Stimulated activated CD8-positive, alpha-beta memory T cell treated with anti-CD3 and anti-CD28 coated beads, Interleukin-12 subunit alpha, Interleukin-12 subunit beta, amount 100 ng/mL, for 1 hour (primary cell): ENCODE results near the gene PALD1.
"Not testable (repeated sequence)": the region's sequence is repeated elsewhere in the genome, so short reads cannot be mapped to it uniquely, and the experiment has no call there.

Source experiments
- DNase-seq: peaks from one replicate; pipeline ENCODE4 v3.0.0-alpha.2; 2020; ENCODE audit warnings: low read depth

The PALD1 gene

DNA sequence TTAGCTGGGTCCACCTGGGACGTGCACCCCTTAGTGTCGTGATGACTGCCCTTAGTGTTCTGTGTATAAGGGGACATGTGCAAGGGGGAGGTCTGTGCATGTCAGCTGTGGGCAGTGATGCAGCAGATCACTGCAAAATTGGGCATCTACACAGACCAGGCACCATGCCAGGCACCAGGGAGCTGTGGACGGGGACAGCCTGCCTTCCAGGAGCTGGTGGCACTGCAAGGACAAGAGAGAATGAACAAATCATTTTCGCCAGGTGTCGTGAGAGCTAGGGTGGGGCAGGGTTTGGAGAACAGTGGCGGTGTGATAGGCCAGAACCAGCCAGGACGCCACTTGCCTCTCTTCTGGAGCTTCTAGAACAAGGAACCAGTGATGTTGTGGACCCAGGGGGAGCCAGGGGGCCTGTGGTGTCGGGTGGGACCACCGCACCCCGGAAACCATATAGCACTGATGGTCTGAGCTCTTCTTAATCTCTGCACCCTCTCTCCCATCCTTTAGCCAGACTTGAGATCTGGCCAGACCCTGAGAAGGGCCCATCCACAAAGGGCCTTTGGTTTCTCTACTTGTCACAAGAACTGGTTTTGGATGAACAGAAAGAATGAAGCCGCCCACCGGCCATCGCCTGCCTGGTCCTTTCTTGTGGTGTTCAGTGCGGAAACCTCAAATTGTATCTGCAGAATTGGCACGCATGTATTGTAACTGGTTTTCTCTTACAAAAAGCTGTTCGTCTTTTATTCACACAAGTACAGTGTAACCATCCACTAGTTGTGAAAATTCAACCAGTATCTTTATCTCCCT is 93.3 kb downstream of the PALD1 start:
- DNase-seq: no peak

DNA sequence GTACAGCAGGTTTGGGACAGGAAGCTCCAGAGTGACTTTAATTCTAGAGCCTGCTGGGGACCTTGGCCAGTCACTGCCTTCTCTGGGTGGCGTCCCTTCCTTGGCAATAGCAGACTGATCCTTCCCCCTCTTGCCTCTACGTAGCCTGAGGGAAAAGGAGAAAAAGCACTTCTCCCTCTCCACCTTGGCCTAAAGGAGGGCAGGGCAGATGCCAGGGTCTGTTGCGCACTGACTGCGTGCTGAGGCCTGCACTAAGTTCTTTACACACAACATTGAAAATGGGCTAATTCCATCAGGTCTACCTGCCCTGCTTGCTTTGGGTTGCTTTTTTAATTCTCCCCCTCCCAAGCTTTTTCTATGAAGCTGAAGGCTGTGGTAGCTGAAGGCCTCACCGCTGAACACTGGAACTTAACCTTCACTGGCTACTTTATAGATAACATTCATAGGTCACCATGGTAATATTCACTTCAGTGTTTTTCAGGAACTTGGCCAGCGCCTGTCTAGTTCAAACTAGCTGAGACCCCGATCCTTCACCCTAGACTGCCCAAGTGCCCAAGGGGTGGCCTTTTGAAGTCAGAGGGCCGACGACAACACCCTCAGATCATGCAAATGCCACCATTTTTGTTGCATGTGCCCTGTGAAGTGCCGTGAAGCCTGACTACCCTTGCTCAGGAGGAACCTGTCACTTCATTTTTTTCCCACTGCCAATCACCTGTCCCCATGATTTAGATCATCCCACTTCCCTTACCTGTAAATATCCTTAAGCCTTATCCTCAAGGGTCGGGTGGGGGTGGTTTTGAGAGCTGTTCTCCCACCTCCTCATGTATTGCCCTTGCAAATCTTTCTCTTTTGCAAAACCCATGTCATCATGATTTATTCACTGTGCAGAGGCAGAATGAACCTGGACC is 95.3 kb downstream of the PALD1 start:
- no peak for DNase-seq

DNA sequence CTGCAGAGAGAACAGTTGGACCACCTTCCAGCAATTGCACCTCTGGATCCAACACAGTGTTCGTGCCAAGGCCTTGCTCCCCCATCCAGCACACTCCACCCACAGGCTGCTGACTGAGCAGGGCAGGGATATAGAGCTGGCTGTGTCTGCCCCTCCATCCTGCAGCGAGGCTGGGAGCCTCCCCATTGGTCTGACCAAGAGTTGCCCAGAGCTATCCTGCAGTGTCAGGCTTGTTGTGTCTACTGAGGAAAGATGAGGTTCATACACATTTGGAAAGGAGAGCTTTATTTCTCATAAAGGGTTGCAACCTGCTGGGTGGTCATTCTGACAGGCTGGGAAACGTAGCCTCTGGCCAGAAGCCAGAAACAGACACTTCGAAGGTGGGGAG is 96.9 kb downstream of the PALD1 start:
- no peak for DNase-seq

DNA sequence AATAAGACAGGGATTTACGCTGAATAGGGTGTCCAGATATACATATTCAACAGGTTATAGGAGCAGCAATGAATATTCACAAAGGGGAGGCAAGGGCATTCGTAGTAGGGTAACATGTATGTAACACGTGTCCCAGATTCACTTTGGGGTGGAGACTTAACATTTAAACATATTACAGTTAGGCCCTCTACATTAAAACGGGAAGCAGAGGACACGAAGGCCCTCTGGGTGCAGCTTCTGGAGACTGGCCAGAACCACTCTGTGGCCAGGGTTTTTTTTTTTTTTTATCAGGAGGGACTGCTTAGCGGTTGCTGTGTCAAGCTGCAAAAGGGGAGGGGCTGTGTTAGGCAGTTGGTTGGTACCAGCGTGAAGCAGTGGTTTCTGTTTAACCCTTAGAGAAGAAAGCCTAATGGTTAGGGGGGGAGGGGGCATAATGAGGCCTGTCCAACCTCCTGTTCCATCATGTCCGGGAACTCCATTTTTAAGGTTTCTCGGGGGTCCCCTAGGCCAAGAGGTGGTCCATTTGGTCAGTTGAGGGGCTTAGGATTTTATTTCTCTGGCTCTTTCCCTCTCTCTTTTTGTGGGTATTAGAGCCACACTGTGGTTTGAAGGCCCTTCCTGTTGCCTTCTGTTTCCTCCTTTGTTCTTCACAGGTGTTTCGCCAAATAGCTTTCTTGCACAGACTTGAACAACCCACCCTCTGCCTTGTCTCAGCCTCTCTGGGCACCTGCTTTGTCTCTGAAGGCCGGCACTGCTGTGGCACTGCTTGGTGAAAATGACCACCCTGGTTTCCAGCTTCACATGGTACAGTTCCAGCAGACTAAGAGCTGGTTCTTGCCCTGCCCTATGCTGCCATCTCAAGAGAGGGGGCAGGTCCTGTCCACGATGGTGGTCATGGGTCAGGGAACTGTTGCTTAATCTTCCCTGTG is 97.6 kb downstream of the PALD1 start:
- DNase-seq: no peak

DNA sequence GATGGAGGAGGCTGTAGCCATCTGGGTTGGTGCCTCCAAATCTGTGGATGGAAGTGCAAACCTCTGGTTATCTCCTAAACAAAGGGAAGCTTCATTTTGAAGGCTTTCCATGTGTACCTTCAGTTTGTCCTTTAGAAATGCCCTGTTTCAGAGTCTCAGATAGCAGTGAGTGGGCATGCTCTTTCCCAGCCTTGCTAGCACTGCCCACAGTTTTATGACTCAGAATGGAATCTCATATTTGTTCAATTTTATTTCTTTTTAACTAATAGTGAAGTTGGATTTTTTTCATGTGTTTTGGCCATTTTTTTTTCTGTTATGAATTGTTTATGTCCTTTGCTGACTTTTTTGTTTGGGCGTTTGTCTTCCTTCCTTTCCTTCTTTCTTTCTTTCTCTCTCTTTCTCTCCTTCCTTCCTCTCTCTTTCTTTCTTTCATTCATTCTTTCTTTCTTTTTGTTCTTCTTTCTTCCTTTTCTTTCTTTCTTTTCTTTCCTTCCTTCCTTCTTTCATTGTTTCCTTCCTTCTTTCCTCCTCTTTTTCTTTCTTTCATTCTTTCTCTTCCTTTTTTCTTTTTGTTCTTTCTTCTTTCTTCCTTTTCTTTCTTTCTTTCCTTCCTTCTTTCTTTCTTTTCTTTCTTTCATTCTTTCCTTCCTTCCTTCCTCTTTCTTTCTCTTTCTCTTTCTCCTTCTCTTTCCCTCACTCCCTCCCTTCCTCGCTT is 98.4 kb downstream of the PALD1 start:
- no peak for DNase-seq

DNA sequence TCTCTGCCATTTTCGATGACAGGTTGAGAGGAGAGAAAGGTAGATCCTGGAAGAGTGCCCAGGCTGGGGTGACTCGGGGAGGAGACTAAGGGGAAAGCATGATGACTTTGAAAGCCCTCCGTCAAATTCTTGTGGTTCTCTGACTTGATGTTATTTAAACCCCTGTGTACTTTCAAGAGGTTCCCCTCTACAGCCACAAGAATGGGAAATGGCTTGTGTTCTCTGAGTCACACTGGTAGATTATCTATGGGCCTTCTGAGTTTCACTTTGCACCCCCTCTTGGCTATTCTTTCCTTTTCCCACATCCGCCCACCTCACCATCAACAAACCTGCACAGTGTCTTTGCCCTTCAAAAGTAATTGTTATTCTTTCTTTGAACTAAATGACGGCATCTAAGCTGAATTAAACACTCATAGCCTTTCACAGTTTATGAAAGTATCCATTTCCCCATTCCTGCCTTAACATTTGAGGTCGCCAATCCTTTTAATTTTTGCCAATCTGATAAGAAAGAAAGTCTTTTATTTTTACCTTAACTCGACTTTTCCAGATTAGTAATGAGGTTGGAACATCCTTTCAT is 99.9 kb downstream of the PALD1 start:
- peak; percentile 63 for DNase-seq

DNA sequence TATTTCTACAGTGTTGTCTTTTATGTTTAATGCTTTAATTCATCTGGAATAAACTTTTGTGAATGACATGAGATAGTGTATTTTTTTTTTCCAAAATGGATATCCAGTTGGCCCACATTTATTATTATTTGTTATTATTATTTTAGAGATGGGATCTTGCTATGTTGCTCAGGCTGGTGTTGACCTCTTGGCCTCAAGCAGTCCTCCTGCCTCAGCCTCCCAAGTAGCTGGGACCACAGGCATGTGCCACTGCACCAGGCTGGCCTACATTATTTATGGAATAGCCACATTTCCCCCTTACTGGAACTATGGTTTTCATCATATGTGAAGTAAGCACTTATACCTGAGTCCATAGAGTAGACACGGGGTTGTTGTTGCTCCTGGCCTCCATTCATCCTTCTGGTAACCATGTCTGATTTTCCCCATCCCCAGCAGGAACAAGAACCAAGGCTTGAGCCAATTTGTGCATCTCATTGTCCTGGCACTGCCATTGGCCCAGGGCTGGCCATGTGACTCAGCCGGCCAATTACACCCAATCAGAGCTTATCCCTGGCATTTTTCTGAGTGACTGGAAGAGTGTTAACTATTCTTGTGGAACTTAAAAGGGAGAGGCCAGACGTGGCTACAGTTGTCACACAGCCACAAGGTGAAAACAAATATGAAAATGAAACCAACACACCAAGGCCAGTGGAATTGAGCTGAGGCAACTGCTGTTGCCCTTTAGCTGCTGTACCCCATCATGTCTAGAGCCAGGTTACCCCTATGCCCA is 100.9 kb downstream of the PALD1 start:
- DNase-seq: no peak

DNA sequence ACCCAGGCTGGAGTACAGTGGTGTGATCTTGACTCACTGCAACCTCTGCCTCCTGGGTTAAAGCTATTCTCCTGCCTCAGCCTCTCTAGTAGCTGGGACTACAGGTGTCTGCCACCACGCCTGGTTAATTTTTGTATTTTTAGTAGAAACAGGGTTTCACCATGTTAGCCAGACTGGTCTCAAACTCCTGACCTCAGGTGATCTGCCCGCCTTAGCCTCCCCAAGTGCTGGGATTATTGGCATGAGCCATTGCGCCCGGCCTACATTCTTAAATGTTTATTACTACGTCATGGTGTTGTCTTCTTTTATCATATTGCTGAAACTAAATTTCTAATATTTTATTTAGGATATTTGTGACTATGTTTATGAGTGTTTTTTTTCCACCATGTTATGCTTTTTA is 102.6 kb downstream of the PALD1 start:
- DNase-seq: not testable (repeated sequence)

DNA sequence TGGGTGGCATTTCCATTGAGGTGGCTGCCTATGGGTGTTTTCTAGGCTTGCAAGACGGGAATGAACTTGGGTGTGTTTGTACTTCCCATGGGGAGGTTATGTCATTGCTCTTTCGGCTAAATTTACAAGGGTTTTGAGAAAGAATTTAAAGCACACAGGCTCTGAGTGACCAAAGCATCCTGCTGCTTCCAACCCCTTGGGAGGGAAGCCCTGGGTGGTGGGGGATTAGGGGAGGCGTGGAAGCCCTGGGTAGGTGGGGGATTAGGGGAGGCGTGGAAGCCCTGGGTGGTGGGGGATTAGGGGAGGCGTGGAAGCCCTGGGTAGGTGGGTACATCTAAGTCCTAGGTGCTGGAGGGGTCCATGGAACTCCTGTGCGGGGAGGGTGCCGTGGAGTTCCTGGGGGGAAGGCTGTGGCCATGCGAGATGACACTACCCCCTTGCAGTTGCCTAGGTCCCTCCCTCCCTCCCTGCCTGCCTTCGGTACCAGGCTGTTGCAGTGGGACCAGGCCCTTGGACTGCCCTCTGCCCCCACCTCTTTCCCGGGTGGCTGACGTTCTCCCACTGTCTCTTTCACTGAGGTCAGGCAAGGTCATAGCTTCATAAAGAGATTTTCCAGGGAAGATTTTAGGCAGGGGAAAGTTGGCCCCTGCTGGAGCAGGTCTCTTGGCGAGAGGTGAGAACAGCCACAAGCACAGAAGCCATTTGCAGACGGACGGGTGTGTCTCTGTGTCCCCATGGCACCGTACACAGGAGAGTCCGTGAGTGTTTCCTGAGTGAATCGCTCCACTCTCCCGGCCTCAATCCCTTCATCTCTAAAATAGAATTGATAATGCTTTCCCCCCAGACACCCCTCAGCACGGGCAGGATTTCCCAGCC is 104.5 kb downstream of the PALD1 start:
- DNase-seq: no peak

DNA sequence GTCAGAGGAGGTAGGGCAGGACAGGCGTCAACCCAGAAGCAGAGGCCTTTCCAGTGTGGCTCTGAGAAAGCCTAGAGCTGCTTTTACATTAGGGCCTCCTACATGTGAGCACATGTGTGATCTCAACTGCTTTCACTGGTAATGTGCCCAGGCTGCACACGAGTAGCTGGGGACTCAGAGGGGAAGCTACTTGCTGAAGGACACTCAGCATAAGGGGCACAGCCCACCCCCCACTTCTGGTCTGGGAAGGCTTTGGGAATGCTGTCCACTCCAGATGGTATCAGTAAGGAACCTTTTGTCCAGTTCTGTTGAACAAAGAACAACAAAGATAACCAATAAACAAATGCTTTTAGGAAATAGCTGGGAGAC is 105.1 kb downstream of the PALD1 start:
- no peak for DNase-seq

DNA sequence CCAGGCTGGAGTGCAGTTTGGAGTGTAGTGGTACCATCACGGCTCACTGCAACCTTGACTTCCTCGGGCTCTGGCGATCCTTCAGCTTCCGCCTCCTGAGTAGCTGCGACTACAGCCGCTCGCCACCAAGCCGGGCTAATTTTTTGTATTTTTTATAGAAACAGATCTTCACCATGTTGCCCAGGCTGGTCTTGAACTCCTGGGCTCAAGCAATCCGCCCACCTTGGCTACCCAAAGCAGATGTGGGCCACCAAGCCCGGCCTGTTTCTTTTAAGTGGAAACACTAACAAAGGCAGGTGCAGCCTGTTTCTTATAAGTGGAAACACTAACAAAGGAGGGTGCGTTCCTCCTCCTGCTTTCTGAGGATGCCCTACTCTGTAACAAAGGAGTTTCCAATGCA is 105.8 kb downstream of the PALD1 start:
- DNase-seq: no peak

DNA sequence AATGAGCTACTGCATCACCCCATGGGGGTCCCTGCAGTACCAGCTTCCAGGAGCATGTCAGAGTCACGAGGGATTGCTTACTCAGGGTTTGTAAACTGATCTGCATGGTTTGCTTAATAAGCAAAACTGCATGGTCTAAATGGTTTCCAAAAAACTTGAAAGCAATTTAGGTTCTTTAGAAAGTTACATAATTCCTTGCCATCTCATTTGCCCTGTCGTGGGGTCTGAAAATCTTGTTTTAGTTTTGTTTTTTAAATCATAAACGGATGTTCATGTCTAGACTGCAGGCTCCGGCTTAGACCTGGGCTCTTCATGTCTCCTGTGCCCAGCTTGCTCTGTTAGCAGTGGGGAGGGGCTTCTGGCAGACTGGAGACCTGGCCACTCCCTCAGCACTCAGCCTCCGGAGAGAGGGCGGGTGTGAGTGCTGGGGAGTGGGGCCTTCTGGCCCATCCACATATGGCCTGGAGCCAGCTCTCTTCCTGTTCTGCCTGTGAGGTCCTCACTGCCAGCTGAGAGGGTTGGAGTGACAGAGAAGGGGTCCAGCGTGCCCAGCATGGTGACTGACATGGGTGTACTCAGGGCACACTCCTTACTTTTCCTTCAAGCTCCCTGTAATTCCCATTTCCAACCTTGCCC is 106.5 kb downstream of the PALD1 start:
- DNase-seq: no peak

DNA sequence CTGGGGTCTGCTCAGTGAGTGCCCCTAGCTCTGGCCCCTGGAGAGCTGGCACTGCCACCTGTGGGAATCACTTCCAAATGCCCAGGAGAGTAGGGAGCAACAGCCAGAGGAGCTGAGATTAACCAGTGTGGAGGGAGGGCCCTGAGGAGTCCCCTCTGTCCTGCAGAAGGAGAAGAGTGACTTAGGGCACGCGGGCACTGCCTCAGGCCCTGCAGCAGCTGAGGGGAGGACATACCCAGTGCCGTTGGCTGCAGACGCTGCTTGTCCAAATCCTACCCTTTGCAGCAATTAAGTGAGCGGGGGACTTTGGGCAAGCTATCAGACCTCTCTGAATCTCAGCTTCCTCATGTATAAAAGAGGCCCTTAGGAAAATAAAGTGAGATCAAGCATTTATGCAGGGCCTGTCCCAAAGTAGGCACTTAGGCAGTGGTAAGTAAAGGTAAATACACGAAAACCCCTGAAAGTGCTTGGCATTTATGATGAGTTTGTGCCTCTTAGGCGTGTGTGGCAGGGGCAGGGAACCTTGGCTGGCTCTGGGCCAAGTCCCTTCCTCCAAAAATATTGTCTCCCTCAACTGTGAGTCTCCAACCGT is 107.1 kb downstream of the PALD1 start:
- DNase-seq: no peak

DNA sequence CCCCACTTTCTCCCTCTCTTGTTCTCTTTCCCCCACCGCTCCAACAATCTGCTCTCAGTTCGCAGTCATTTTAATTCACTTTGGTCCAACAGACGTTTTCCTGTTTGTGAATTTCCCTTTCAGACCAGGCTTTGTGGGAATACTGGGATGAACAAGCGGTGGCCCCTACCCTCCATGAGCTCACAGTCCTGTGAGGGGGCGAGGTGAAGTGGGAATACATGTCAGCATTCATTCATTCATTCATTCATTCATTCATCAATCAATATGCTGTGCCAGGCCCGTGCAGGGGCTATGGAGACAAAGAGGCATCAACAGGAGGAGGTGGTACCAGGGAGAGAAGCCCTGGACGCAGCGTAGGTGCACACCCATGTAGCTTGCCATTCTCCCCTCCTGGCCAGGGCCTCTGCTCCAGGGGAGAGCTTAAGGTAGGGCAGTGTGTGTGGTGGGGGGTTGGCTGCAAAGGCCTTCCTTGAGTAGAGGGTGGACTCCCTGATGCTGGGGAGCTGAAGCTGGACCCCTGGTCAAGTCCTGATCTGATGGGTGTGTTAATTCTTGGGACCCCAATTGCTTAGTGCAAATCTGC is 107.9 kb downstream of the PALD1 start:
- DNase-seq: no peak

DNA sequence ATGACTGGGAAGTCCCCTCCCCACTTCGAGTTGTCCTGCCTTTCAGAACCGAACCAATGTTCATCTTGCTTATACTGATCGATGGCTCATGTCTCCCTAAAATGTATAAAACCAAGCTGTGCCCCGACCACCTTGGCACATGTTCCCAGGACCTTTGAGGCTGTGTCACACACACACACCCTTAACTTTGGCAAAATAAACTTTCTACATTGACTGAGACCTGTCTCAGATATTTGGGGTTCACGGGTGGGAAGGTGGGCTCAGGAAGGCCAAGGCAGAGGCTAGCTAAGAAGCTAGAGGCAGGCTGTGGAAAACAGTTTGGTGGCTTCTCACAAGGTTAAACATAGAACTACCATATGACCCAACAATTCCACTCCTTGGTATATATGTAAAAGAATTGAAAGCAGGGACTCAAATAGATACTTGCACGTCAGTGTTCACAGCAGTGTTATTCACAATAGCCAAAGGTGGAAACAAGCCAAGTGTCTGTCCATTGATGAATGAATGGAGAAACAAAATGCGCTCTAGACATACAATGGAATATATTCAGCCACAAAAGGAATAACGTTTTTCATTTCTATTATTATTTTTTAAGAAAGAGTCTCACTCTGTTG is 108.6 kb downstream of the PALD1 start:
- no peak for DNase-seq

DNA sequence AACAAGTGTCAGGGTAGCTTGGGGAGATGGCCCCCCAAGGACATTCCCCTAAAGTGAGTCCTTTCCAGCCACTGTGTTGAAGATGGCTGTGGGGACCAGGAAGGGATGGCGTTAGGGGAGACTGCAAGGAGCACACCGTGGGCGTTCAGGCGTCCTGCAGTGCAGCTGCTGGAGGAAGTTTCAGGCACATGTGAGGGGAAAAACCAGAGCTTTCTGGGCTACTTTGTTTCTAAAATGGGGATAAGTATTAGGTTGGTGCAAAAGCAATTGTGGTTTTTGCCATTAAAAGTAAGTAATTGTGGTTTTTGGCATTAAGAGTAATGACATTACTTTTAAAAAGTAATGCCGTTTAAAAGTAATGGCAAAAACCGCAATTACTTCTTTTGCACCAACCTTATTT is 109.7 kb downstream of the PALD1 start:
- no peak for DNase-seq

DNA sequence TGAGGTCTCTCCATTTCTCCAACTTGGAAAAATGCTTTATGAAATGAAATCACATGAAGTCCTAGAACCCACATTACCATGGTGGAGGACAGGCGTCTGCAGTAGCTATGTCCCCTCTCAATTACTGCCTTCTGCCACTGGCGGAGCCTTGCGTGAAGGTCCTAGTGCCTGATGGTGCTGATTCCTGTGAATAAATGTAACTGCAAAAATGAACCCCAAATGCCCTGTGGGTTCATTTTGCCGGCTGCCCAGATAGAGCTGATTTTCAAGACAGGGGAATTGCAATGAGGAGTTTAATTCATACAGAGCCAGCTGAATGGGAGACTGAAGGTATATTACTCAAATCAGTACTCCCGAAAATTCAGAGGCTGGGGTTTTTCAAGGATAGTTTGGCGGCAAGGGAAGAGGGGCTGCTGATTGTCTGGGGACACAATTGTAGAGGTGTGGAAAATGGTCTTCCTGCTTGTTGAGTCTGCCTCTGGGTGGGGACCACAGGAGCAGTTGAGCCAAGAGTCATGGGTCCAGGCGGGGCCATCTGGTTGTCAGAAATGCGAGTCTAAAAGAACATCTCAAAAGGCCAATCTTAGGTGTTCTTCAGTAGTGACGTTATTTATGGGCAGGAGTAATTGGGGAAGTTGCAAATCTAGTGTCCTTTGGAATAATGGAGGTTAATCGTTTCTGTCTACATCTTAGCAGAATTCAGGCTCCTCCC is 110.4 kb downstream of the PALD1 start:
- DNase-seq: no peak
